Activated CD8-positive, alpha-beta memory T cell treated with anti-CD3 and anti-CD28 coated beads, Interleukin-2, amount 50 U/mL, for 24 hours (primary cell): Measurements from ENCODE around the gene MTMR8.

Experiments used
- DNase-seq: peaks from one replicate; pipeline ENCODE4 v3.0.0-alpha.2; 2020; ENCODE audit errors: extremely low read depth

Gene MTMR8

GRCh38 chrX:64306712-64307111 lies 88.5 kb downstream of the MTMR8 start:
- DNase-seq = no peak

- DNase-seq = no peak
Measured at GRCh38 chrX:64291123-64291522, 104.1 kb downstream of the MTMR8 start.

- no peak for DNase-seq
Measured at GRCh38 chrX:64265265-64265664, 130.0 kb downstream of the MTMR8 start.

GRCh38 chrX:64230123-64230970 lies 164.9 kb downstream of the MTMR8 start, which contains the start of gene ASB12:
Gene ASB12, minus strand, starts transcription at chrX:64230607. Its CDS starts 4,957 bp downstream, at chrX:64225650.
- no peak for DNase-seq

GRCh38 chrX:64229154-64229553 lies 166.1 kb downstream of the MTMR8 start:
- DNase-seq = no peak
